GM23248 (cell line): ENCODE measurements around the gene NOXRED1.

Experiments used
- EZH2 ChIP-seq: fragments of 200-600 bp; sonication (generic); IDR thresholded peaks from 2 replicates; pipeline ENCODE4 v1.6.1; 2018; ENCODE audit warnings: antibody characterized with exemption, mild to moderate bottlenecking; ENCODE audit not compliant: insufficient read depth, poor library complexity, severe bottlenecking
- EZH2phosphoT487 ChIP-seq: fragments of 200-600 bp; sonication (generic); IDR thresholded peaks from 2 replicates; pipeline ENCODE4 v1.6.1; 2018; ENCODE audit warnings: antibody characterized with exemption, moderate library complexity, mild to moderate bottlenecking, low read depth; ENCODE audit not compliant: insufficient read depth

GRCh38 chr14:77457115-77457521 lies 33.8 kb upstream of the NOXRED1 start:
- TF ChIP-seq EZH2 (no peak), EZH2phosphoT487 (no peak)
